ENCODE data around the gene ZCCHC7.
"Not testable (repeated sequence)": the region's sequence is repeated elsewhere in the genome, so short reads cannot be mapped to it uniquely, and the experiment has no call there.

The ZCCHC7 gene

GRCh38 chr9:37120843-37121335, 515 bp downstream of the ZCCHC7 start:
- not testable (repeated sequence) for DNase-seq (ENCODE audit: low read depth in 1 of 2, low spot score in 1 of 2)

- no peak for DNase-seq (ENCODE audit: low read depth in 1 of 2, low spot score in 1 of 2)
Measured at GRCh38 chr9:37121881-37122280, 1.5 kb downstream of the ZCCHC7 start.

- no peak for DNase-seq (ENCODE audit: low read depth in 1 of 2, low spot score in 1 of 2)
Measured at GRCh38 chr9:37126214-37126788, 5.9 kb downstream of the ZCCHC7 start.

- DNase-seq (ENCODE audit: low read depth in 1 of 2, low spot score in 1 of 2) = no peak
Measured at GRCh38 chr9:37127018-37127417, 6.6 kb downstream of the ZCCHC7 start.

- no peak for DNase-seq (ENCODE audit: low read depth in 1 of 2, low spot score in 1 of 2)
Measured at GRCh38 chr9:37128051-37128450, 7.7 kb downstream of the ZCCHC7 start.

- no peak for DNase-seq (ENCODE audit: low read depth in 1 of 2, low spot score in 1 of 2)
Measured at GRCh38 chr9:37134166-37134565, 13.8 kb downstream of the ZCCHC7 start.

- DNase-seq (ENCODE audit: low read depth in 1 of 2, low spot score in 1 of 2) = no peak
Measured at GRCh38 chr9:37141015-37141414, 20.6 kb downstream of the ZCCHC7 start.

- DNase-seq (ENCODE audit: low read depth in 1 of 2, low spot score in 1 of 2) = no peak
Measured at GRCh38 chr9:37144762-37145161, 24.4 kb downstream of the ZCCHC7 start.

- no peak for DNase-seq (ENCODE audit: low read depth in 1 of 2, low spot score in 1 of 2)
Measured at GRCh38 chr9:37146410-37146809, 26.0 kb downstream of the ZCCHC7 start.

GRCh38 chr9:37148181-37148580, 27.8 kb downstream of the ZCCHC7 start:
- no peak for DNase-seq (ENCODE audit: low read depth in 1 of 2, low spot score in 1 of 2)

GRCh38 chr9:37149666-37150308, 29.4 kb downstream of the ZCCHC7 start:
- no peak for DNase-seq (ENCODE audit: low read depth in 1 of 2, low spot score in 1 of 2)

- DNase-seq (ENCODE audit: low read depth in 1 of 2, low spot score in 1 of 2) = no peak
Measured at GRCh38 chr9:37150415-37150814, 30.0 kb downstream of the ZCCHC7 start.

- DNase-seq (ENCODE audit: low read depth in 1 of 2, low spot score in 1 of 2) = no peak
Measured at GRCh38 chr9:37151812-37152211, 31.4 kb downstream of the ZCCHC7 start.

- DNase-seq (ENCODE audit: low read depth in 1 of 2, low spot score in 1 of 2) = no peak
Measured at GRCh38 chr9:37152365-37152764, 32.0 kb downstream of the ZCCHC7 start.

- no peak for DNase-seq (ENCODE audit: low read depth in 1 of 2, low spot score in 1 of 2)
Measured at GRCh38 chr9:37155601-37156000, 35.2 kb downstream of the ZCCHC7 start.

GRCh38 chr9:37156205-37156604, 35.8 kb downstream of the ZCCHC7 start:
- DNase-seq (ENCODE audit: low read depth in 1 of 2, low spot score in 1 of 2) = no peak

GRCh38 chr9:37156781-37157356, 36.5 kb downstream of the ZCCHC7 start:
- DNase-seq (ENCODE audit: low read depth in 1 of 2, low spot score in 1 of 2) = no peak

GRCh38 chr9:37157726-37158377, 37.5 kb downstream of the ZCCHC7 start:
- no peak for DNase-seq (ENCODE audit: low read depth in 1 of 2, low spot score in 1 of 2)

- DNase-seq (ENCODE audit: low read depth in 1 of 2, low spot score in 1 of 2) = no peak
Measured at GRCh38 chr9:37163299-37163698, 42.9 kb downstream of the ZCCHC7 start.

GRCh38 chr9:37164335-37164734, 44.0 kb downstream of the ZCCHC7 start:
- DNase-seq (ENCODE audit: low read depth in 1 of 2, low spot score in 1 of 2) = not testable (repeated sequence)

GRCh38 chr9:37165644-37166043, 45.3 kb downstream of the ZCCHC7 start:
- no peak for DNase-seq (ENCODE audit: low read depth in 1 of 2, low spot score in 1 of 2)

- DNase-seq (ENCODE audit: low read depth in 1 of 2, low spot score in 1 of 2) = no peak
Measured at GRCh38 chr9:37167456-37168047, 47.2 kb downstream of the ZCCHC7 start.
